Left ventricle myocardium inferior (tissue), 1 donor: ENCODE results near the gene PACSIN2. TPM values are rescaled to one million over a fixed set of nuclear protein-coding genes. Genes with fewer than 3 reads are reported as not detected.

Experiments
- DNase-seq: peaks from one replicate; pipeline ENCODE4 v3.0.0-alpha.2; 2020
- H3K27ac ChIP-seq: fragments of 200-600 bp; replicated peaks from 2 replicates; pipeline ENCODE4 v1.8.0; 2021
- H3K27me3 ChIP-seq: fragments of 200-600 bp; 2 replicates; pipeline ENCODE4 v1.8.0; 2021; ENCODE audit warnings: low read depth
- H3K36me3 ChIP-seq: fragments of 200-600 bp; 2 replicates; pipeline ENCODE4 v1.8.0; 2021
- H3K4me1 ChIP-seq: fragments of 200-600 bp; 2 replicates; pipeline ENCODE4 v1.8.0; 2021
- H3K4me3 ChIP-seq: fragments of 200-600 bp; 2 replicates; pipeline ENCODE4 v1.8.0; 2021; ENCODE audit warnings: mild to moderate bottlenecking, moderate library complexity
- H3K9me3 ChIP-seq: fragments of 200-600 bp; replicated peaks from 2 replicates; pipeline ENCODE4 v1.8.0; 2021
- CTCF ChIP-seq: fragments of 200-600 bp; IDR thresholded peaks from 2 replicates; pipeline ENCODE4 v1.8.0; 2021; ENCODE audit warnings: antibody characterized with exemption, mild to moderate bottlenecking, borderline replicate concordance
- intact Hi-C: fragments of 100-400 bp; cut with micrococcal nuclease; formaldehyde crosslinking; loops from one replicate; pipeline ENCODE4 v1.11.0; 2022
- total RNA-seq: library from RNA; stranded (reverse); fragmentation: NEBNext Ultra II Directional; extraction: Animal tissue kit (Norgen Biotek cat#: 25700); gene quantifications from one replicate; pipeline ENCODE4 v1.2.1, GENCODE V29; 2021
- donor health status: DM: no; HTN: yes; CAD: no; lungs with severe emphysema.

Gene PACSIN2
- total RNA-seq, 1 donor from 2014 or later, result 64.8 TPM

GRCh38 chr22:42856865-42857704 is 157.9 kb downstream of the PACSIN2 start, which contains the start of gene ARFGAP3:
Gene ARFGAP3 (minus strand): TSS chr22:42857273. CDS start chr22:42857182, 91 bp downstream.
- Histone ChIP-seq H3K36me3 (no peaks in the 10 kb centered on the region), H3K27ac (peak within 1 kb of the TSS; percentile 98), H3K27me3 (no peaks in the 10 kb centered on the region), H3K9me3 (no peaks in the 10 kb centered on the region), H3K4me1 (peaks cover 37% of the 10 kb centered on the region), H3K4me3 (peak within 1 kb of the TSS; percentile 92)
- intact Hi-C loops, result no loop called here
- peak; percentile 94 for DNase-seq
- TF ChIP-seq CTCF, result no peak

- Histone ChIP-seq H3K4me3 (peak overlapping the region; percentile 92), H3K4me1 (peaks cover 37% of the 10 kb centered on the region), H3K36me3 (no peaks in the 10 kb centered on the region), H3K27ac (peak overlapping the region; percentile 98), H3K27me3 (no peaks in the 10 kb centered on the region), H3K9me3 (no peaks in the 10 kb centered on the region)
- intact Hi-C loops, result no loop called here
- no peak for TF ChIP-seq CTCF
- peak; percentile 62 for DNase-seq
Measured at GRCh38 chr22:42856179-42856864, 158.6 kb downstream of the PACSIN2 start.

GRCh38 chr22:42855721-42856120 is 159.2 kb downstream of the PACSIN2 start:
- peak overlapping the region; percentile 92 for H3K4me3 ChIP-seq
- H3K27me3 ChIP-seq, result no peaks in the 10 kb centered on the region
- peaks cover 37% of the 10 kb centered on the region for H3K4me1 ChIP-seq
- H3K27ac ChIP-seq, result peak overlapping the region; percentile 98
- DNase-seq, result no peak
- H3K9me3 ChIP-seq, result no peaks in the 10 kb centered on the region
- TF ChIP-seq CTCF, result no peak
- no peaks in the 10 kb centered on the region for H3K36me3 ChIP-seq
- intact Hi-C loops, result no loop called here

- Histone ChIP-seq H3K36me3 (no peaks in the 10 kb centered on the region), H3K9me3 (no peaks in the 10 kb centered on the region), H3K4me1 (peaks cover 33% of the 10 kb centered on the region), H3K27ac (peak overlapping the region; percentile 98), H3K27me3 (no peaks in the 10 kb centered on the region), H3K4me3 (peak overlapping the region; percentile 92)
- intact Hi-C loops, result no loop called here
- no peak for TF ChIP-seq CTCF
- no peak for DNase-seq
Measured at GRCh38 chr22:42855211-42855610, 159.7 kb downstream of the PACSIN2 start.

GRCh38 chr22:42848941-42849550 is 165.9 kb downstream of the PACSIN2 start:
- Histone ChIP-seq H3K27ac (no peak overlapping the region), H3K36me3 (peaks cover 26% of the 10 kb centered on the region), H3K9me3 (no peaks in the 10 kb centered on the region), H3K4me3 (no peak overlapping the region), H3K4me1 (peaks cover 21% of the 10 kb centered on the region), H3K27me3 (no peaks in the 10 kb centered on the region)
- intact Hi-C loops, result no loop called here
- no peak for TF ChIP-seq CTCF
- no peak for DNase-seq
